ENCODE results near the gene DCTN3. TPM values are rescaled to one million over a fixed set of nuclear protein-coding genes. Genes with fewer than 3 reads are reported as not detected.

DCTN3 gene
- total and polyA plus RNA-seq, 2 experiments from 2014 or later = 79.8 to 172 TPM

- Histone ChIP-seq H3K27ac (peak overlapping the region; percentile 81), H3K27me3 (no peaks in the 10 kb centered on the region), H3K9me3 (ENCODE audit: low read depth) (no peaks in the 10 kb centered on the region), H3K4me1 (ENCODE audit: low read depth) (peaks cover 34% of the 10 kb centered on the region), H3K4me3 (no peak overlapping the region), H3K36me3 (peaks cover 9% of the 10 kb centered on the region)
- DNase-seq (ENCODE audit: low read depth in 1 of 2, low spot score in 1 of 2) = peak in 1 of 2 donors; percentile 76
- TF ChIP-seq, protein P1, sequence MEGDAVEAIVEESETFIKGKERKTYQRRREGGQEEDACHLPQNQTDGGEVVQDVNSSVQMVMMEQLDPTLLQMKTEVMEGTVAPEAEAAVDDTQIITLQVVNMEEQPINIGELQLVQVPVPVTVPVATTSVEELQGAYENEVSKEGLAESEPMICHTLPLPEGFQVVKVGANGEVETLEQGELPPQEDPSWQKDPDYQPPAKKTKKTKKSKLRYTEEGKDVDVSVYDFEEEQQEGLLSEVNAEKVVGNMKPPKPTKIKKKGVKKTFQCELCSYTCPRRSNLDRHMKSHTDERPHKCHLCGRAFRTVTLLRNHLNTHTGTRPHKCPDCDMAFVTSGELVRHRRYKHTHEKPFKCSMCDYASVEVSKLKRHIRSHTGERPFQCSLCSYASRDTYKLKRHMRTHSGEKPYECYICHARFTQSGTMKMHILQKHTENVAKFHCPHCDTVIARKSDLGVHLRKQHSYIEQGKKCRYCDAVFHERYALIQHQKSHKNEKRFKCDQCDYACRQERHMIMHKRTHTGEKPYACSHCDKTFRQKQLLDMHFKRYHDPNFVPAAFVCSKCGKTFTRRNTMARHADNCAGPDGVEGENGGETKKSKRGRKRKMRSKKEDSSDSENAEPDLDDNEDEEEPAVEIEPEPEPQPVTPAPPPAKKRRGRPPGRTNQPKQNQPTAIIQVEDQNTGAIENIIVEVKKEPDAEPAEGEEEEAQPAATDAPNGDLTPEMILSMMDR (IDR thresholded peaks at IDR 0.05; ENCODE audit: low read depth, low read length) = no peak
Measured at GRCh38 chr9:34654323-34655051, 34.2 kb upstream of the DCTN3 start.

- H3K4me3 ChIP-seq = no peak overlapping the region
- no peaks in the 10 kb centered on the region for H3K9me3 ChIP-seq (ENCODE audit: low read depth)
- DNase-seq (ENCODE audit: low read depth in 1 of 2, low spot score in 1 of 2) = peak; percentile 26 to 61
- H3K27ac ChIP-seq = peak overlapping the region; percentile 81
- no peaks in the 10 kb centered on the region for H3K27me3 ChIP-seq
- TF ChIP-seq, protein P1 (IDR thresholded peaks at IDR 0.05; ENCODE audit: low read depth, low read length) = no peak
- H3K4me1 ChIP-seq (ENCODE audit: low read depth) = peaks cover 34% of the 10 kb centered on the region
- H3K36me3 ChIP-seq = peaks cover 16% of the 10 kb centered on the region
Measured at GRCh38 chr9:34653151-34654072, 33.1 kb upstream of the DCTN3 start.

- TF ChIP-seq, protein P1 (IDR thresholded peaks at IDR 0.05; ENCODE audit: low read depth, low read length) = no peak
- peak overlapping the region; percentile 21 for H3K4me3 ChIP-seq
- peaks cover 18% of the 10 kb centered on the region for H3K36me3 ChIP-seq
- H3K9me3 ChIP-seq (ENCODE audit: low read depth) = no peaks in the 10 kb centered on the region
- H3K27me3 ChIP-seq = no peaks in the 10 kb centered on the region
- H3K4me1 ChIP-seq (ENCODE audit: low read depth) = peaks cover 41% of the 10 kb centered on the region
- DNase-seq (ENCODE audit: low read depth in 1 of 2, low spot score in 1 of 2) = peak in 1 of 2 donors; percentile 20
- peak overlapping the region; percentile 81 for H3K27ac ChIP-seq
Measured at GRCh38 chr9:34652602-34653000, 32.3 kb upstream of the DCTN3 start.

- H3K9me3 ChIP-seq (ENCODE audit: low read depth) = no peaks in the 10 kb centered on the region
- DNase-seq (ENCODE audit: low read depth in 1 of 2, low spot score in 1 of 2) = peak; percentile 83 to 92
- H3K36me3 ChIP-seq = peaks cover 18% of the 10 kb centered on the region
- peak within 1 kb of the TSS; percentile 81 for H3K27ac ChIP-seq
- peak within 1 kb of the TSS; percentile 21 for H3K4me3 ChIP-seq
- H3K27me3 ChIP-seq = no peaks in the 10 kb centered on the region
- H3K4me1 ChIP-seq (ENCODE audit: low read depth) = peaks cover 44% of the 10 kb centered on the region
- TF ChIP-seq, protein P1 (IDR thresholded peaks at IDR 0.05; ENCODE audit: low read depth, low read length) = no peak
Measured at GRCh38 chr9:34651876-34652601, 31.7 kb upstream of the DCTN3 start, which contains the start of gene IL11RA. TSS of gene IL11RA (plus strand) at chr9:34652185. CDS start at chr9:34655218, 3,033 bp downstream.

DNA sequence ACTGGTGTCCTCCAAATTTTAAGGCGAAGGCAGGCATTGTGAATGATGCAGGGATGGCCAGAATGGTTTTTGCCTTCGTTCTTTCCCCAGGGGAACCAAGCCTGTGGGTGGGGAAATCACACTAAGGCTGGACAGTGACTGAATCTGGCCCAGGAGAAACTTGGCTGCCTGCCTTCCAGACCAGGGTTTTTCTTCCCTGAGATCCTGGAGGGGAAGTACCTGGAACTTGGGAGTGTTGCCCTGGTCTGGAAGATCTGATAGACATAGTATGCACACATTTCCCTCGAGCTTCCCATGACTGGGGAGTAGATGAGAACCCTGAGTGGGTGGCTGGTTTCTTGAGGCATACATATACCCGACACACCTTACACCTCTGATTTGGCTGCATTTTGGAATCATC, 31.0 kb upstream of the DCTN3 start:
- Histone ChIP-seq H3K27me3 (no peaks in the 10 kb centered on the region), H3K9me3 (ENCODE audit: low read depth) (no peaks in the 10 kb centered on the region), H3K27ac (peak overlapping the region; percentile 81), H3K4me1 (ENCODE audit: low read depth) (peaks cover 44% of the 10 kb centered on the region), H3K36me3 (peaks cover 18% of the 10 kb centered on the region), H3K4me3 (peak overlapping the region; percentile 21)
- peak in 1 of 2 donors; percentile 69 for DNase-seq (ENCODE audit: low read depth in 1 of 2, low spot score in 1 of 2)
- TF ChIP-seq, protein P1 (IDR thresholded peaks at IDR 0.05; ENCODE audit: low read depth, low read length) = no peak
